Measurements from ENCODE around the gene CENPN. TPM values are rescaled to one million over a fixed set of nuclear protein-coding genes. Genes with fewer than 3 reads are reported as not detected.

Gene CENPN
- total and polyA plus RNA-seq, 2 of the 13 experiments (the other 11 are each of a cell fraction or from before 2014, with no cell fraction given), result 29.7 to 129 TPM

- TF ChIP-seq ARID4A (CRISPR knock-in tag; IDR thresholded peaks at IDR 0.05; ENCODE audit: borderline replicate concordance) (peak; percentile 69; the same call in 1 of the 2 replicates), ZBTB37 (CRISPR knock-in tag; IDR thresholded peaks at IDR 0.05) (no peak), TAF15 (IDR thresholded peaks at IDR 0.05; ENCODE audit: low read depth, low read length, poor library complexity, severe bottlenecking) (no peak), CENPBD1 (CRISPR knock-in tag; IDR thresholded peaks at IDR 0.05; ENCODE audit: borderline replicate concordance, low read depth) (no peak), HNRNPUL1 (IDR thresholded peaks at IDR 0.05; ENCODE audit: low read depth, low read length) (no peak), ISL2 (CRISPR knock-in tag; IDR thresholded peaks at IDR 0.05) (no peak), ZNF646 (CRISPR knock-in tag; IDR thresholded peaks at IDR 0.05) (no peak), REXO4 (CRISPR knock-in tag; IDR thresholded peaks at IDR 0.05; ENCODE audit: borderline replicate concordance) (no peak), ATF2 (CRISPR knock-in tag; IDR thresholded peaks at IDR 0.05) (no peak), EHMT2 (IDR thresholded peaks at IDR 0.05; ENCODE audit: borderline replicate concordance, low read depth, low read length) (no peak), ZNF572 (CRISPR knock-in tag; IDR thresholded peaks at IDR 0.05) (no peak), ZMYM3 (CRISPR knock-in tag; IDR thresholded peaks at IDR 0.05) (no peak), ZNF232 (CRISPR knock-in tag; IDR thresholded peaks at IDR 0.05; ENCODE audit: borderline replicate concordance) (0 out of 2 replicates have a peak, but pooled peaks have one; percentile 51), PAF1 (CRISPR knock-in tag; IDR thresholded peaks at IDR 0.05) (no peak)
Observed at GRCh38 chr16:81035975-81036750, 29.1 kb downstream of the CENPN start (continued).

All from HepG2 (cell line).